NCI-H748 treated with DMSO at 0.1 percent for 48 hours (cell line): Measurements from ENCODE around the gene NKX6-2.
"Not testable (repeated sequence)": the region's sequence is repeated elsewhere in the genome, so short reads cannot be mapped to it uniquely, and the experiment has no call there.

Experiments used
- DNase-seq: peaks from one replicate; lab custom pipeline; 2025; lab: John Stamatoyannopoulos, UW

NKX6-2 gene

GRCh38 chr10:132754071-132754470 is 31.9 kb downstream of the NKX6-2 start:
- DNase-seq: no peak

GRCh38 chr10:132753596-132753995 is 32.4 kb downstream of the NKX6-2 start:
- DNase-seq: no peak

GRCh38 chr10:132752961-132753360 is 33.0 kb downstream of the NKX6-2 start:
- no peak for DNase-seq

- DNase-seq: no peak
Measured at GRCh38 chr10:132752378-132752777, 33.6 kb downstream of the NKX6-2 start.

- DNase-seq: no peak
Measured at GRCh38 chr10:132750936-132751335, 35.0 kb downstream of the NKX6-2 start.

- DNase-seq: no peak
Measured at GRCh38 chr10:132749371-132749795, 36.6 kb downstream of the NKX6-2 start.

- DNase-seq: no peak
Measured at GRCh38 chr10:132748545-132749370, 37.2 kb downstream of the NKX6-2 start.

- no peak for DNase-seq
Measured at GRCh38 chr10:132748135-132748534, 37.8 kb downstream of the NKX6-2 start.

- no peak for DNase-seq
Measured at GRCh38 chr10:132746801-132747625, 38.9 kb downstream of the NKX6-2 start.

GRCh38 chr10:132746386-132746785 is 39.6 kb downstream of the NKX6-2 start:
- no peak for DNase-seq

- no peak for DNase-seq
Measured at GRCh38 chr10:132745971-132746370, 40.0 kb downstream of the NKX6-2 start.

- no peak for DNase-seq
Measured at GRCh38 chr10:132745511-132745910, 40.4 kb downstream of the NKX6-2 start.

- no peak for DNase-seq
Measured at GRCh38 chr10:132744839-132745238, 41.1 kb downstream of the NKX6-2 start.

GRCh38 chr10:132743925-132744490 is 41.9 kb downstream of the NKX6-2 start:
- no peak for DNase-seq

- DNase-seq: not testable (repeated sequence)
Measured at GRCh38 chr10:132743196-132743924, 42.6 kb downstream of the NKX6-2 start.

- DNase-seq: no peak
Measured at GRCh38 chr10:132742837-132743194, 43.1 kb downstream of the NKX6-2 start.

- DNase-seq: no peak
Measured at GRCh38 chr10:132742167-132742836, 43.6 kb downstream of the NKX6-2 start.

GRCh38 chr10:132740588-132740987 is 45.4 kb downstream of the NKX6-2 start:
- DNase-seq: no peak

GRCh38 chr10:132739225-132739613 is 46.7 kb downstream of the NKX6-2 start:
- DNase-seq: no peak

- DNase-seq: no peak
Measured at GRCh38 chr10:132738454-132739224, 47.3 kb downstream of the NKX6-2 start.
